H54 (cell line): Measurements from ENCODE around the gene LPAR2.
A peak's percentile ranks its signal among the peaks of the same experiment; 100 is the strongest.

Experiments used
- DNase-seq: peaks from one replicate; pipeline ENCODE4 v3.0.0; 2011; ENCODE audit warnings: low spot score, mixed read lengths; ENCODE audit not compliant: insufficient read length
- FAIRE-seq: peaks from 3 replicates; lab custom pipeline; 2011; peaks lifted over from hg19 to GRCh38; lab: Jason Lieb, UNC
- POLR2A ChIP-seq: IDR thresholded peaks from 2 replicates; pipeline ENCODE4 v1.6.1; 2011; ENCODE audit warnings: low read depth, mild to moderate bottlenecking, low read length

LPAR2 gene

GRCh38 chr19:19632661-19633060, 4.6 kb upstream of the LPAR2 start:
- no peak for TF ChIP-seq POLR2A
- no peak for FAIRE-seq

GRCh38 chr19:19631346-19631745, 3.3 kb upstream of the LPAR2 start:
- no peak for FAIRE-seq
- no peak for TF ChIP-seq POLR2A
- DNase-seq = no peak

More at GRCh38 chr19:19632661-19633060, 4.6 kb upstream of the LPAR2 start:
- no peak for DNase-seq

GRCh38 chr19:19630426-19630825, 2.4 kb upstream of the LPAR2 start:
- no peak for TF ChIP-seq POLR2A
- FAIRE-seq (no peak), DNase-seq (no peak)

- TF ChIP-seq POLR2A = no peak
Observed at GRCh38 chr19:19630062-19630414, 2.0 kb upstream of the LPAR2 start.

GRCh38 chr19:19628501-19629134, 598 bp upstream of the LPAR2 start:
- DNase-seq (no peak), FAIRE-seq (no peak)
- no peak for TF ChIP-seq POLR2A

More at GRCh38 chr19:19630062-19630414, 2.0 kb upstream of the LPAR2 start:
- FAIRE-seq (no peak), DNase-seq (no peak)

- no peak for FAIRE-seq
- DNase-seq = no peak
- TF ChIP-seq POLR2A = no peak
Observed at GRCh38 chr19:19626516-19627472, 1.2 kb downstream of the LPAR2 start.

GRCh38 chr19:19624032-19624570, 3.9 kb downstream of the LPAR2 start:
- DNase-seq (no peak), FAIRE-seq (no peak)
- no peak for TF ChIP-seq POLR2A

- TF ChIP-seq POLR2A = no peak
- FAIRE-seq = no peak
- no peak for DNase-seq
Observed at GRCh38 chr19:19623383-19623782, 4.6 kb downstream of the LPAR2 start.

GRCh38 chr19:19619849-19620210, 8.2 kb downstream of the LPAR2 start:
- FAIRE-seq = no peak
- no peak for TF ChIP-seq POLR2A

GRCh38 chr19:19619181-19619848, 8.7 kb downstream of the LPAR2 start:
- DNase-seq = no peak
- no peak for FAIRE-seq
- TF ChIP-seq POLR2A = no peak

More at GRCh38 chr19:19619849-19620210, 8.2 kb downstream of the LPAR2 start:
- DNase-seq = no peak

- FAIRE-seq = peak; percentile 52
Observed at GRCh38 chr19:19618219-19619051, 9.6 kb downstream of the LPAR2 start, which contains the start of gene PBX4. Gene PBX4, minus strand, starts transcription at chr19:19618687. Its CDS starts 58 bp downstream, at chr19:19618629.

GRCh38 chr19:19615086-19615485, 12.9 kb downstream of the LPAR2 start:
- no peak for TF ChIP-seq POLR2A
- FAIRE-seq (no peak), DNase-seq (no peak)

More at GRCh38 chr19:19618219-19619051, 9.6 kb downstream of the LPAR2 start, which contains the start of gene PBX4:
- peak; percentile 95 for DNase-seq
- peak; percentile 88 for TF ChIP-seq POLR2A

GRCh38 chr19:19613506-19613905, 14.5 kb downstream of the LPAR2 start:
- TF ChIP-seq POLR2A = no peak
- no peak for FAIRE-seq
- no peak for DNase-seq
